B cell (primary cell): ENCODE results near the gene GATA6. TPM values are rescaled to one million over a fixed set of nuclear protein-coding genes. Genes with fewer than 3 reads are reported as not detected.

ENCODE experiments used
- ATAC-seq: fragments of 200-7000 bp; cut with Tn5 transposase; one replicate; pipeline ENCODE4 v1.10.0; 2021; ENCODE audit warnings: low read depth, mild to moderate bottlenecking, moderate number of reproducible peaks, moderate library complexity
- CTCF ChIA-PET: fragments of 350-600 bp; sonication (Branson Sonifier 250); formaldehyde crosslinking; loops from one replicate; lab custom pipeline; 2021; ENCODE audit warnings: antibody characterized with exemption, inconsistent platforms; lab: Charles Lee
- POLR2A ChIA-PET: fragments of 350-600 bp; sonication (Branson Sonifier 250); formaldehyde crosslinking; loops from one replicate; lab custom pipeline; 2021; ENCODE audit warnings: antibody characterized with exemption; lab: Charles Lee
- DNase-seq: peaks from one replicate; pipeline ENCODE4 v3.0.0; 2013
- H2AFZ ChIP-seq: 2 replicates; pipeline ENCODE4 v1.6.1; 2012; ENCODE audit warnings: mild to moderate bottlenecking, low read depth, low read length; ENCODE audit not compliant: insufficient read depth, poor library complexity, severe bottlenecking
- H3K27ac ChIP-seq, 2 donors: 1 replicate in 1 of 2; 2 replicates in 1 of 2; pipeline ENCODE4 v1.5.1; 2012 to 2013; ENCODE audit warnings: low read length in 2 of 2, mild to moderate bottlenecking in 2 of 2, moderate library complexity in 1 of 2
- H3K27me3 ChIP-seq, 4 experiments: fragments of 200-600 bp in 1 of 4; sonication (generic) in 1 of 4; replicated peaks in 1 of 4; 1 replicate in 2 of 4; 2 replicates in 2 of 4; pipeline versions ENCODE4 v1.6.1 to v1.7.0; 2013 to 2016; ENCODE audit warnings: low read length in 3 of 4, mild to moderate bottlenecking in 2 of 4, mixed read lengths in 1 of 4, moderate library complexity in 1 of 4; ENCODE audit not compliant: insufficient read depth in 4 of 4, control insufficient read depth in 3 of 4; ENCODE audit errors: control extremely low read depth in 1 of 4
- H3K36me3 ChIP-seq, 2 experiments: replicated peaks in 1 of 2; 1 replicate in 1 of 2; 2 replicates in 1 of 2; pipeline versions ENCODE4 v1.6.1 to v1.7.1; 2013; ENCODE audit warnings: low read length in 1 of 2; ENCODE audit not compliant: insufficient read depth in 2 of 2, control insufficient read depth in 1 of 2; ENCODE audit errors: control extremely low read depth in 1 of 2, extremely low read depth in 1 of 2
- H3K4me1 ChIP-seq, 2 donors: fragments of 200-600 bp in 1 of 2; sonication (generic) in 1 of 2; 1 replicate in 1 of 2; 2 replicates in 1 of 2; pipeline versions ENCODE4 v1.5.1 to v1.6.1; 2013 to 2017; ENCODE audit warnings: low read length in 2 of 2; ENCODE audit not compliant: control insufficient read depth in 2 of 2, insufficient read depth in 2 of 2
- H3K4me2 ChIP-seq: replicated peaks from 2 replicates; pipeline ENCODE3; 2012; ENCODE audit warnings: mild to moderate bottlenecking, low read depth, low read length; ENCODE audit not compliant: poor library complexity, severe bottlenecking
- H3K4me3 ChIP-seq, 5 experiments: fragments of 200-600 bp in 1 of 5; sonication (generic) in 1 of 5; 1 replicate in 3 of 5; 2 replicates in 2 of 5; pipeline versions ENCODE4 v1.5.1 to v1.7.0; 2011 to 2016; ENCODE audit warnings: low read length in 4 of 5, mild to moderate bottlenecking in 4 of 5, low read depth in 2 of 5, control low read depth in 1 of 5, moderate library complexity in 1 of 5; ENCODE audit not compliant: insufficient read depth in 1 of 5; ENCODE audit errors: control extremely low read depth in 1 of 5, extremely low read depth in 1 of 5
- H3K79me2 ChIP-seq: fragments of 200-600 bp; sonication (generic); one replicate; pipeline ENCODE4 v1.6.0; 2016; ENCODE audit warnings: low read length; ENCODE audit not compliant: control insufficient read depth, insufficient read depth
- H3K9ac ChIP-seq: fragments of 200-600 bp; sonication (generic); 2 replicates; pipeline ENCODE4 v1.6.1; 2017; ENCODE audit warnings: mild to moderate bottlenecking, low read length, moderate library complexity
- H3K9me3 ChIP-seq, 3 donors: one replicate each; pipeline versions ENCODE4 v1.6.1 to v1.7.1; 2013; ENCODE audit warnings: low read length in 2 of 3; ENCODE audit not compliant: control insufficient read depth in 2 of 3, insufficient read depth in 1 of 3; ENCODE audit errors: control extremely low read depth in 1 of 3
- H4K20me1 ChIP-seq: 2 replicates; pipeline ENCODE4 v1.6.0; 2012; ENCODE audit warnings: mild to moderate bottlenecking, low read length; ENCODE audit not compliant: insufficient read depth, control insufficient read depth, poor library complexity, severe bottlenecking
- H3K27ac Mint-ChIP-seq: one replicate; pipeline ENCODE4 v1.8.0; 2021; ENCODE audit warnings: mixed read lengths
- H3K27me3 Mint-ChIP-seq: one replicate; pipeline ENCODE4 v1.8.0; 2021; ENCODE audit warnings: mixed read lengths
- H3K4me1 Mint-ChIP-seq: one replicate; pipeline ENCODE4 v1.8.0; 2021; ENCODE audit warnings: mixed read lengths
- H3K4me3 Mint-ChIP-seq: one replicate; pipeline ENCODE4 v1.8.0; 2021; ENCODE audit warnings: mixed read lengths
- H3K9me3 Mint-ChIP-seq: one replicate; pipeline ENCODE4 v1.8.0; 2022; ENCODE audit warnings: mixed read lengths; ENCODE audit not compliant: insufficient read depth
- CTCF ChIP-seq: fragments of 200-600 bp; IDR thresholded peaks from one replicate; pipeline ENCODE4 v1.8.0; 2022; ENCODE audit warnings: antibody characterized with exemption, mild to moderate bottlenecking
- EZH2 ChIP-seq: IDR thresholded peaks from 2 replicates; pipeline ENCODE4 v1.6.1; 2012; ENCODE audit warnings: borderline replicate concordance, low read depth, mild to moderate bottlenecking, moderate library complexity, low read length; ENCODE audit not compliant: insufficient read depth, poor library complexity, severe bottlenecking
- WGBS: methylation state at CpG from one replicate; pipeline ENCODE4 v1.1.5; 2013; ENCODE audit warnings: missing lambda C conversion rate; ENCODE audit not compliant: insufficient coverage; 5-methylcytosine and 5-hydroxymethylcytosine counted together
- intact Hi-C: fragments of 100-400 bp; cut with micrococcal nuclease; formaldehyde crosslinking; loops from one replicate; pipeline ENCODE4 v1.10.0; 2022
- polyA plus RNA-seq: library from polyadenylated mRNA; depleted of rRNA; stranded (reverse); fragments of >200 nt; gene quantifications from 2 replicates; pipeline ENCODE4 v1.2.3, GENCODE V29; 2012
- total RNA-seq, 2 donors: library from RNA; stranded (reverse); fragments of 120-200 nt in 1 of 2; gene quantifications; 1 replicate in 1 of 2; 2 replicates in 1 of 2; pipeline versions ENCODE4 v1.2.3 to v1.2.4, GENCODE V29; 2013 to 2022

GATA6 gene
- total and polyA plus RNA-seq, 2 donors (not counting 1 experiment from before 2014, with no cell fraction given) = not detected

- peaks cover 2% of the 10 kb centered on the region for H3K4me1 Mint-ChIP-seq
- Histone ChIP-seq H4K20me1 (no peaks in the 10 kb centered on the region), H3K9ac (no peak overlapping the region), H3K4me1 (peaks cover 0 to 3% of the 10 kb centered on the region in 2 donors), H3K79me2 (no peaks in the 10 kb centered on the region), H3K36me3 (no peaks in the 10 kb centered on the region), H2AFZ (no peak overlapping the region), H3K27me3 (peaks cover 0 to 4% (median 0%) of the 10 kb centered on the region in 4 experiments), H3K4me3 (no peak overlapping the region), H3K9me3 (peaks cover 0 to 4% (median 0%) of the 10 kb centered on the region in 3 donors), H3K4me2 (no peak overlapping the region), H3K27ac (no peak overlapping the region)
- intact Hi-C loops = no loop called here
- no peak overlapping the region for H3K27ac Mint-ChIP-seq
- ChIA-PET POLR2A (no interaction called here), CTCF (no interaction called here)
- no peak for ATAC-seq
- WGBS = 84% methylated on average over 5 of the region's 6 CpGs
- H3K9me3 Mint-ChIP-seq = no peaks in the 10 kb centered on the region
- no peak overlapping the region for H3K4me3 Mint-ChIP-seq
- H3K27me3 Mint-ChIP-seq = peaks cover 6% of the 10 kb centered on the region
- DNase-seq = no peak
- TF ChIP-seq EZH2 (no peak), CTCF (no peak)
Observed at GRCh38 chr18:22186484-22186971, 17.1 kb downstream of the GATA6 start.

- Histone ChIP-seq H3K4me1 (peaks cover 0 to 3% of the 10 kb centered on the region in 2 donors), H4K20me1 (no peaks in the 10 kb centered on the region), H3K9ac (no peak overlapping the region), H3K79me2 (no peaks in the 10 kb centered on the region), H3K27ac (no peak overlapping the region), H3K27me3 (peaks cover 0 to 4% (median 0%) of the 10 kb centered on the region in 4 experiments), H3K4me3 (no peak overlapping the region), H3K4me2 (no peak overlapping the region), H2AFZ (no peak overlapping the region), H3K36me3 (no peaks in the 10 kb centered on the region), H3K9me3 (peaks cover 0 to 4% (median 0%) of the 10 kb centered on the region in 3 donors)
- Mint-ChIP-seq H3K4me1 (peaks cover 2% of the 10 kb centered on the region), H3K27me3 (peaks cover 14% of the 10 kb centered on the region), H3K4me3 (no peak overlapping the region), H3K27ac (no peak overlapping the region), H3K9me3 (no peaks in the 10 kb centered on the region)
- no peak for TF ChIP-seq EZH2
- no peak for TF ChIP-seq CTCF
- ChIA-PET POLR2A (no interaction called here), CTCF (no interaction called here)
- ATAC-seq (no peak), DNase-seq (no peak)
- WGBS = 86% methylated on average over 10 of the region's 11 CpGs
- intact Hi-C loops = no loop called here
Observed at GRCh38 chr18:22188559-22189267, 19.3 kb downstream of the GATA6 start.
